Activated naive CD4-positive, alpha-beta T cell (primary cell): Measurements from ENCODE around the gene FOXP4.
"Not testable (repeated sequence)": the region's sequence is repeated elsewhere in the genome, so short reads cannot be mapped to it uniquely, and the experiment has no call there.

Experiments
- DNase-seq, 4 experiments: peaks; one replicate each; lab custom pipeline; 2025; lab: John Stamatoyannopoulos, UW

Gene FOXP4

GRCh38 chr6:41599015-41599851, 53.1 kb downstream of the FOXP4 start:
- no peak for DNase-seq

- no peak for DNase-seq
These were observed 53.8 kb downstream of the FOXP4 start for GRCh38 chr6:41599852-41600445.

- DNase-seq = no peak
These were observed 54.5 kb downstream of the FOXP4 start for GRCh38 chr6:41600499-41601247.

GRCh38 chr6:41601248-41601549, 55.0 kb downstream of the FOXP4 start:
- no peak for DNase-seq

GRCh38 chr6:41602422-41602743, 56.2 kb downstream of the FOXP4 start:
- DNase-seq = no peak

GRCh38 chr6:41602864-41603608, 56.9 kb downstream of the FOXP4 start:
- peak; percentile 27 to 54 (median 42) for DNase-seq

GRCh38 chr6:41604006-41604405, 57.8 kb downstream of the FOXP4 start:
- no peak for DNase-seq

- DNase-seq = no peak
These were observed 59.5 kb downstream of the FOXP4 start for GRCh38 chr6:41605649-41606048.

- DNase-seq = no peak
These were observed 60.9 kb downstream of the FOXP4 start for GRCh38 chr6:41607036-41607435.

- no peak for DNase-seq
These were observed 61.6 kb downstream of the FOXP4 start for GRCh38 chr6:41607736-41608135.

GRCh38 chr6:41608443-41609151, 62.4 kb downstream of the FOXP4 start:
- DNase-seq = no peak

- DNase-seq = no peak
These were observed 68.5 kb downstream of the FOXP4 start for GRCh38 chr6:41614715-41615114.

- no peak for DNase-seq
These were observed 69.1 kb downstream of the FOXP4 start for GRCh38 chr6:41615311-41615710.

- no peak for DNase-seq
These were observed 72.4 kb downstream of the FOXP4 start for GRCh38 chr6:41618598-41618997.

GRCh38 chr6:41619193-41619592, 73.0 kb downstream of the FOXP4 start:
- DNase-seq = not testable (repeated sequence)

- no peak for DNase-seq
These were observed 75.2 kb downstream of the FOXP4 start for GRCh38 chr6:41621367-41621766.

GRCh38 chr6:41621802-41622201, 75.6 kb downstream of the FOXP4 start:
- DNase-seq = no peak

- no peak for DNase-seq
These were observed 76.2 kb downstream of the FOXP4 start for GRCh38 chr6:41622206-41622988.

GRCh38 chr6:41623330-41623729, 77.1 kb downstream of the FOXP4 start:
- no peak for DNase-seq

- DNase-seq = no peak
These were observed 78.6 kb downstream of the FOXP4 start for GRCh38 chr6:41624621-41625380.
